ENCODE results near the gene MGAT3.

MGAT3 gene

DNA sequence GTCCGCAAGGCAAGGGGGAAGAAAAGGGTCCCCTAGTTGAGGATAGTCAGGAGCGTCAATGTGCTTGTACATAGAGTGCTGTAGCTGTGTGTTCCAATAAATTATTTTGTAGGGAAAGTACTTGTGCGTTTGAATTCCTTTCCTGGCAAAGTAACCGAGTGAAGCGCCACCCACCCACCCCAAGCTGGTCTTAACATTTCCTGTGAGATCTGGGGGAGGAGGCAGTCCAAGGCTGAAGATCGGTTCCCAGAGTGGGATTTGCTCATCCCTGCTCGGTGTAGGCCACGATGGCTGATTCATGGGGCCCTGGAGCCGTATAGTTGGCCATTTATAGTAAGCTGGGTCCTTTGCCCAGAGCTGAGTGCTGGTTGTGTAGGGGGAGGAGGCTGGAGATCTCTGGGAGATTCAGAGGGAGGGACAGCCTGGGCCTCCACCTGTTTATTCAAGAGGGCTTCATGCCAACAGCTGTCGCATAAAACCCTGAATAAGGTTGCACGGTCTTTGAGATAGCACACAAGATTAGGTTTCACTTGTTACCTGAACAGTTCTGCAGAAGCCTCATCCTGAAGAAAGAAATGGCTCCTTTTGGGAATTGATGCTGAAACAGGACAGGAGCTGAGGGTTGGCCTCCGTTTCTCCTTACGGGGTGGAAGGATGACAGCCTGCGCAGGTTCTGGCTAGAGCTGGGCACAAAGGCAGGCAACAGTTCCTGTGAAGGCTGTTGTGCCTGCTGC lies 65.9 kb downstream of the MGAT3 start:
- H3K4me3 ChIP-seq (replicated peaks; ENCODE audit: low read depth, low read length) = peak overlapping the region; percentile 88
- no peak for TF ChIP-seq CTCF (IDR thresholded peaks at IDR 0.05; ENCODE audit: low read depth, low read length, missing control alignments)
- DNase-seq (ENCODE audit: extremely low read depth, low read depth) = no peak

GRCh38 chr22:39524089-39524752 lies 67.4 kb downstream of the MGAT3 start:
- no peak overlapping the region for H3K4me3 ChIP-seq (replicated peaks; ENCODE audit: low read depth, low read length)
- TF ChIP-seq CTCF (IDR thresholded peaks at IDR 0.05; ENCODE audit: low read depth, low read length, missing control alignments) = no peak
- no peak for DNase-seq (ENCODE audit: extremely low read depth, low read depth)

GRCh38 chr22:39524753-39525657 lies 68.2 kb downstream of the MGAT3 start:
- H3K4me3 ChIP-seq (replicated peaks; ENCODE audit: low read depth, low read length) = no peak overlapping the region
- TF ChIP-seq CTCF (IDR thresholded peaks at IDR 0.05; ENCODE audit: low read depth, low read length, missing control alignments) = no peak
- DNase-seq (ENCODE audit: extremely low read depth, low read depth) = no peak

- no peak for DNase-seq (ENCODE audit: extremely low read depth, low read depth)
- H3K4me3 ChIP-seq (replicated peaks; ENCODE audit: low read depth, low read length) = no peak overlapping the region
- no peak for TF ChIP-seq CTCF (IDR thresholded peaks at IDR 0.05; ENCODE audit: low read depth, low read length, missing control alignments)
Measured at GRCh38 chr22:39525658-39525975, 68.8 kb downstream of the MGAT3 start.

- no peak for DNase-seq (ENCODE audit: extremely low read depth, low read depth)
- H3K4me3 ChIP-seq (replicated peaks; ENCODE audit: low read depth, low read length) = no peak overlapping the region
- no peak for TF ChIP-seq CTCF (IDR thresholded peaks at IDR 0.05; ENCODE audit: low read depth, low read length, missing control alignments)
Measured at GRCh38 chr22:39526736-39527171, 69.9 kb downstream of the MGAT3 start.

DNA sequence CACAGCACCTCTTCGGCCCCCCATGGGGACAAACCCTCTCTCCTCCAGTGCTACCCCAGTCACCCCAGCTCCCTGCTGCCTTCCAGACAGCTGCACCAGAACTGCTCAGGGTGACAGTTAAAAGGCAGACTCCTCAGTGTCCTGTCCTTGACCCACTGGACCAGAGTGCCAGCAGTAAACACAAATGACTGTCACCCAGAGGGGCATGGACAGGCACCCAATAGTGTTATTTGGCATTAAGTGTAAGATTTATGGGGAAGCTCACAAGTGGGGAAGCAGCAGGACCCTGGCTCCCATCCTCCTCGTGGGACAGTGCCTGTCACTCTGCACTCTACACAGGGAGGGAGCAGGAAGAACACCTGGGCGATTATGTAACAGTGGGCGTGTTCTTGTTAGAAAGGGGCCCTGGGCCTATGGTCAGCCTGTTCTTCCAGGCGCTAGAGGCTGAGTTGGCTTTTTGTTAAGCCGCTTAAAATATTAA lies 70.7 kb downstream of the MGAT3 start:
- no peak overlapping the region for H3K4me3 ChIP-seq (replicated peaks; ENCODE audit: low read depth, low read length)
- DNase-seq (ENCODE audit: extremely low read depth, low read depth) = no peak
- TF ChIP-seq CTCF (IDR thresholded peaks at IDR 0.05; ENCODE audit: low read depth, low read length, missing control alignments) = no peak

Measured in HFF-Myc (cell line).